HepG2 (cell line): ENCODE data around the gene KLHDC1. TPM values are rescaled to one million over a fixed set of nuclear protein-coding genes. Genes with fewer than 3 reads are reported as not detected.

Source experiments
- ATF2 ChIP-seq: sonication (generic); formaldehyde crosslinking; IDR thresholded peaks from 2 replicates; pipeline ENCODE4 v1.4.0; 2020; ENCODE audit warnings: missing genetic modification reagents
- ATF6 ChIP-seq: sonication (generic); formaldehyde crosslinking; conservative IDR thresholded peaks from 2 replicates; pipeline ENCODE4 v1.4.0; 2020; ENCODE audit warnings: missing genetic modification reagents
- CBX2 ChIP-seq, 2 experiments: fragments of 200-600 bp in 1 of 2; sonication (generic); formaldehyde crosslinking in 1 of 2; IDR thresholded peaks; 2 replicates each; pipeline versions ENCODE4 v1.7.0 to v1.8.1; 2018 to 2022; ENCODE audit warnings: low read depth in 2 of 2, low read length in 1 of 2, mild to moderate bottlenecking in 1 of 2, missing genetic modification reagents in 1 of 2
- HIVEP1 ChIP-seq: sonication (generic); formaldehyde crosslinking; IDR thresholded peaks from 2 replicates; pipeline ENCODE4 v1.4.0; 2020; ENCODE audit warnings: mild to moderate bottlenecking, missing genetic modification reagents
- KLF11 ChIP-seq: IDR thresholded peaks from 2 replicates; pipeline ENCODE4 v1.6.1; 2016; ENCODE audit warnings: missing compliant biosample characterization
- MED8 ChIP-seq: sonication (generic); formaldehyde crosslinking; IDR thresholded peaks from 2 replicates; pipeline ENCODE4 v1.8.1; 2023; ENCODE audit warnings: mild to moderate bottlenecking, missing genetic modification reagents; ENCODE audit not compliant: insufficient replicate concordance
- MEIS1 ChIP-seq: sonication (generic); formaldehyde crosslinking; IDR thresholded peaks from 2 replicates; pipeline ENCODE4 v1.9.0; 2021; ENCODE audit warnings: mild to moderate bottlenecking, missing genetic modification reagents, moderate library complexity, borderline replicate concordance
- PHF21A ChIP-seq: sonication (generic); formaldehyde crosslinking; IDR thresholded peaks from 2 replicates; pipeline ENCODE4 v1.5.0; 2020; ENCODE audit warnings: mild to moderate bottlenecking, missing genetic modification reagents
- SNAPC2 ChIP-seq: sonication (generic); formaldehyde crosslinking; IDR thresholded peaks from 2 replicates; pipeline ENCODE4 v1.8.1; 2022; ENCODE audit warnings: mild to moderate bottlenecking, missing genetic modification reagents
- SRSF4 ChIP-seq: fragments of 200-400 bp; formaldehyde crosslinking; IDR thresholded peaks from one replicate; pipeline ENCODE4 v1.6.1; 2018; ENCODE audit warnings: mild to moderate bottlenecking, low read depth, low read length, moderate library complexity; ENCODE audit not compliant: poor library complexity, severe bottlenecking
- ZBTB2 ChIP-seq: sonication (generic); formaldehyde crosslinking; IDR thresholded peaks from 2 replicates; pipeline ENCODE4 v1.8.0; 2022; ENCODE audit warnings: low read depth, missing genetic modification reagents
- ZBTB34 ChIP-seq: sonication (generic); formaldehyde crosslinking; IDR thresholded peaks from 2 replicates; pipeline ENCODE4 v1.8.0; 2022; ENCODE audit warnings: mild to moderate bottlenecking, missing genetic modification reagents
- ZGPAT ChIP-seq: IDR thresholded peaks from 2 replicates; pipeline ENCODE4 v1.6.1; 2016; ENCODE audit warnings: mild to moderate bottlenecking
- ZNF33B ChIP-seq: sonication (generic); formaldehyde crosslinking; IDR thresholded peaks from 2 replicates; pipeline ENCODE4 v1.5.1; 2020; ENCODE audit warnings: mild to moderate bottlenecking, missing genetic modification reagents
- ZNF350 ChIP-seq: sonication (generic); formaldehyde crosslinking; IDR thresholded peaks from 2 replicates; pipeline ENCODE4 v1.4.0; 2020; ENCODE audit warnings: mild to moderate bottlenecking, low read depth, missing genetic modification reagents, borderline replicate concordance
- ZNF430 ChIP-seq: sonication (generic); formaldehyde crosslinking; IDR thresholded peaks from 2 replicates; pipeline ENCODE4 v1.9.0; 2021; ENCODE audit warnings: mild to moderate bottlenecking, missing genetic modification reagents
- ZNF468 ChIP-seq: sonication (generic); formaldehyde crosslinking; IDR thresholded peaks from 2 replicates; pipeline ENCODE4 v1.8.0; 2022; ENCODE audit warnings: mild to moderate bottlenecking, moderate library complexity, missing genetic modification reagents
- ZNF543 ChIP-seq: sonication (generic); formaldehyde crosslinking; IDR thresholded peaks from 2 replicates; pipeline ENCODE4 v1.4.0; 2020; ENCODE audit warnings: mild to moderate bottlenecking, missing genetic modification reagents
- ZNF572 ChIP-seq: sonication (generic); formaldehyde crosslinking; IDR thresholded peaks from 2 replicates; pipeline ENCODE4 v1.5.1; 2020; ENCODE audit warnings: mild to moderate bottlenecking, missing genetic modification reagents
- ZNF784 ChIP-seq: sonication (generic); formaldehyde crosslinking; IDR thresholded peaks from 2 replicates; pipeline ENCODE4 v1.5.1; 2020; ENCODE audit warnings: missing genetic modification reagents, mild to moderate bottlenecking, borderline replicate concordance
- polyA plus RNA-seq, 8 experiments: library from polyadenylated mRNA; depleted of rRNA in 3 of 8; stranded (reverse) in 7 of 8; unstranded in 1 of 8; fragments of >200 nt; fragmentation: Illumina TruSeq in 4 of 8; extraction: Trizol in 4 of 8; gene quantifications; 2 replicates each; pipeline versions ENCODE4 v1.2.1 to v1.2.3, GENCODE V29; 2011 to 2016; ENCODE audit warnings: low read depth in 4 of 8, missing spikeins in 1 of 8, mixed read lengths in 1 of 8; ENCODE audit not compliant: insufficient read depth in 1 of 8
- total RNA-seq, 5 experiments: library from RNA; depleted of rRNA; stranded (reverse); fragments of >200 nt; fragmentation: Illumina TruSeq; extraction: Trizol; gene quantifications; 2 replicates each; pipeline ENCODE4 v1.2.3, GENCODE V29; 2016; ENCODE audit warnings: low read depth in 1 of 5

Gene KLHDC1
- total and polyA plus RNA-seq, 2 of the 13 experiments (the other 11 are each of a cell fraction or from before 2014, with no cell fraction given) = 0.11 TPM; not detected in 1

GRCh38 chr14:49768301-49769121, 75.6 kb downstream of the KLHDC1 start (continued):
- TF ChIP-seq SNAPC2 = peak; percentile 32; the same call in 1 of the 2 replicates
- TF ChIP-seq ZNF350 = no peak; the same call in 1 of the 2 replicates
- TF ChIP-seq ATF2 (CRISPR knock-in tag) = no peak
- no peak for TF ChIP-seq SRSF4
- no peak for TF ChIP-seq ZBTB34 (CRISPR knock-in tag)
- TF ChIP-seq ZNF543 (CRISPR knock-in tag) = no peak
- TF ChIP-seq ZNF430 (CRISPR knock-in tag) = no peak
- no peak for TF ChIP-seq KLF11
- TF ChIP-seq ZNF572 (CRISPR knock-in tag) = no peak
- no peak; the same call in 1 of the 2 replicates for TF ChIP-seq ZBTB2 (CRISPR knock-in tag)
- no peak for TF ChIP-seq ZNF468 (CRISPR knock-in tag)
- no peak for TF ChIP-seq ZNF784 (CRISPR knock-in tag)
- TF ChIP-seq MEIS1 (CRISPR knock-in tag) = no peak
- no peak for TF ChIP-seq ZNF33B (CRISPR knock-in tag)
- TF ChIP-seq HIVEP1 (CRISPR knock-in tag) = no peak
- TF ChIP-seq MED8 = peak; percentile 39
- TF ChIP-seq ZGPAT = no peak
- no peak for TF ChIP-seq CBX2 (IDR thresholded peaks at IDR 0.05; ENCODE audit: low read depth, low read length)
- no peak for TF ChIP-seq CBX2 (CRISPR knock-in tag; IDR thresholded peaks at IDR 0.05; ENCODE audit: low read depth)
- 0 out of 2 replicates have a peak, but pooled peaks have one; percentile 12 for TF ChIP-seq ATF6 (CRISPR knock-in tag)
- TF ChIP-seq PHF21A (CRISPR knock-in tag) = no peak
